HEK293 (cell line): ENCODE results near the gene PRKACB.

Experiments used
- CTCF ChIA-PET: fragments of 350-600 bp; formaldehyde crosslinking; extraction: SDS; loops from one replicate; lab custom pipeline; 2021; ENCODE audit warnings: antibody characterized with exemption; lab: Yijun Ruan, JAX
- POLR2A ChIA-PET: fragments of 300-600 bp; formaldehyde crosslinking; extraction: SDS; loops from one replicate; lab custom pipeline; 2020; ENCODE audit warnings: antibody characterized with exemption, inconsistent platforms; lab: Yijun Ruan, JAX
- H3K27ac ChIP-seq: fragments of 200-500 bp; sonication (Bioruptor generic); 2 replicates; pipeline ENCODE4 v1.5.1; 2014; ENCODE audit warnings: low read depth, low read length, control low read depth, inconsistent platforms; ENCODE audit errors: extremely low read depth
- H3K36me3 ChIP-seq, 2 experiments: fragments of 200-500 bp in 1 of 2; sonication (Bioruptor generic) in 1 of 2; 1 replicate in 1 of 2; 2 replicates in 1 of 2; pipeline ENCODE4 v1.5.1; 2014 to 2017; ENCODE audit warnings: inconsistent platforms in 2 of 2, low read length in 2 of 2; ENCODE audit not compliant: control insufficient read depth in 2 of 2, insufficient read depth in 1 of 2
- H3K4me1 ChIP-seq: fragments of 200-500 bp; sonication (Bioruptor generic); 2 replicates; pipeline ENCODE4 v1.5.1; 2014; ENCODE audit warnings: mild to moderate bottlenecking, low read length, inconsistent platforms; ENCODE audit not compliant: control insufficient read depth, insufficient read depth
- H3K4me3 ChIP-seq: 2 replicates; pipeline ENCODE4 v1.5.1; 2011; ENCODE audit warnings: low read depth, mild to moderate bottlenecking, control low read depth, low read length, moderate library complexity
- H3K9me3 ChIP-seq: fragments of 200-500 bp; sonication (Bioruptor generic); 2 replicates; pipeline ENCODE4 v1.5.1; 2014; ENCODE audit warnings: low read depth, low read length, inconsistent platforms; ENCODE audit not compliant: control insufficient read depth, insufficient read depth
- GLI4 ChIP-seq: fragments of 450-650 bp; formaldehyde crosslinking; IDR thresholded peaks from 2 replicates; pipeline ENCODE4 v1.5.1; 2016; ENCODE audit warnings: missing biosample characterization, missing genetic modification characterization
- KLF17 ChIP-seq: fragments of 450-650 bp; formaldehyde crosslinking; IDR thresholded peaks from 2 replicates; pipeline ENCODE4 v1.5.1; 2016; ENCODE audit warnings: missing biosample characterization, missing genetic modification characterization
- MYNN ChIP-seq: fragments of 450-650 bp; formaldehyde crosslinking; IDR thresholded peaks from 2 replicates; pipeline ENCODE4 v1.5.1; 2016; ENCODE audit warnings: missing biosample characterization, missing genetic modification characterization, borderline replicate concordance
- MZF1 ChIP-seq: fragments of 450-650 bp; formaldehyde crosslinking; IDR thresholded peaks from 2 replicates; pipeline ENCODE4 v1.5.1; 2017; ENCODE audit warnings: missing biosample characterization, missing genetic modification characterization, borderline replicate concordance
- REPIN1 ChIP-seq: fragments of 450-650 bp; formaldehyde crosslinking; IDR thresholded peaks from 2 replicates; pipeline ENCODE4 v1.5.1; 2017; ENCODE audit warnings: missing biosample characterization, missing genetic modification characterization, low read depth
- ZBTB10 ChIP-seq: fragments of 450-650 bp; formaldehyde crosslinking; IDR thresholded peaks from 2 replicates; pipeline ENCODE4 v1.5.1; 2016; ENCODE audit warnings: missing biosample characterization, missing genetic modification characterization
- ZBTB7A ChIP-seq: fragments of 450-650 bp; formaldehyde crosslinking; IDR thresholded peaks from 2 replicates; pipeline ENCODE4 v1.5.1; 2016; ENCODE audit warnings: low read depth, missing biosample characterization, missing genetic modification characterization
- ZNF174 ChIP-seq: fragments of 450-650 bp; formaldehyde crosslinking; IDR thresholded peaks from 2 replicates; pipeline ENCODE4 v1.5.0; 2017; ENCODE audit warnings: missing biosample characterization, mild to moderate bottlenecking, missing genetic modification characterization
- ZNF18 ChIP-seq: fragments of 450-650 bp; formaldehyde crosslinking; IDR thresholded peaks from 2 replicates; pipeline ENCODE4 v1.5.1; 2016; ENCODE audit warnings: missing biosample characterization, missing genetic modification characterization
- ZNF214 ChIP-seq: fragments of 450-650 bp; formaldehyde crosslinking; IDR thresholded peaks from 2 replicates; pipeline ENCODE4 v1.5.1; 2017; ENCODE audit warnings: missing biosample characterization, mild to moderate bottlenecking, missing genetic modification characterization, borderline replicate concordance
- ZNF24 ChIP-seq: fragments of 450-650 bp; formaldehyde crosslinking; IDR thresholded peaks from 2 replicates; pipeline ENCODE4 v1.5.1; 2016; ENCODE audit warnings: missing biosample characterization, missing genetic modification characterization
- ZNF26 ChIP-seq: fragments of 450-650 bp; formaldehyde crosslinking; IDR thresholded peaks from 2 replicates; pipeline ENCODE4 v1.5.1; 2016; ENCODE audit warnings: missing biosample characterization, missing genetic modification characterization
- ZNF391 ChIP-seq: fragments of 450-650 bp; formaldehyde crosslinking; IDR thresholded peaks from 2 replicates; pipeline ENCODE4 v1.5.1; 2016; ENCODE audit warnings: low read depth, missing biosample characterization, missing genetic modification characterization, borderline replicate concordance
- ZNF398 ChIP-seq: fragments of 450-650 bp; formaldehyde crosslinking; IDR thresholded peaks from 2 replicates; pipeline ENCODE4 v1.5.1; 2017; ENCODE audit warnings: missing biosample characterization, missing genetic modification characterization
- ZNF530 ChIP-seq: fragments of 450-650 bp; formaldehyde crosslinking; IDR thresholded peaks from 2 replicates; pipeline ENCODE4 v1.5.1; 2016; ENCODE audit warnings: low read depth, missing biosample characterization, missing genetic modification characterization
- ZNF549 ChIP-seq: fragments of 450-650 bp; IDR thresholded peaks from 2 replicates; pipeline ENCODE4 v1.5.1; 2018; ENCODE audit warnings: missing biosample characterization, missing genetic modification characterization, mild to moderate bottlenecking, inconsistent platforms, moderate library complexity
- ZNF558 ChIP-seq: fragments of 450-650 bp; formaldehyde crosslinking; IDR thresholded peaks from 2 replicates; pipeline ENCODE4 v1.5.1; 2016; ENCODE audit warnings: missing biosample characterization, missing genetic modification characterization
- ZNF610 ChIP-seq: fragments of 450-650 bp; formaldehyde crosslinking; IDR thresholded peaks from 2 replicates; pipeline ENCODE4 v1.5.1; 2016; ENCODE audit warnings: missing biosample characterization, missing genetic modification characterization, borderline replicate concordance
- ZNF623 ChIP-seq: fragments of 450-650 bp; formaldehyde crosslinking; IDR thresholded peaks from 2 replicates; pipeline ENCODE4 v1.5.1; 2016; ENCODE audit warnings: missing biosample characterization, missing genetic modification characterization
- ZNF660 ChIP-seq: fragments of 450-650 bp; IDR thresholded peaks from 2 replicates; pipeline ENCODE4 v1.5.1; 2018; ENCODE audit warnings: missing biosample characterization, mild to moderate bottlenecking, missing genetic modification characterization
- ZNF76 ChIP-seq: fragments of 450-650 bp; formaldehyde crosslinking; IDR thresholded peaks from 2 replicates; pipeline ENCODE4; 2016; ENCODE audit warnings: low read depth, missing biosample characterization, missing genetic modification characterization, borderline replicate concordance
- ZNF776 ChIP-seq: fragments of 450-650 bp; formaldehyde crosslinking; IDR thresholded peaks from 2 replicates; pipeline ENCODE4 v1.5.0; 2017; ENCODE audit warnings: missing biosample characterization, missing genetic modification characterization, borderline replicate concordance
- ZNF777 ChIP-seq: fragments of 450-650 bp; formaldehyde crosslinking; IDR thresholded peaks from 2 replicates; pipeline ENCODE4 v1.5.1; 2017; ENCODE audit warnings: missing biosample characterization, missing genetic modification characterization, borderline replicate concordance
- ZNF837 ChIP-seq: fragments of 450-650 bp; formaldehyde crosslinking; IDR thresholded peaks from 2 replicates; pipeline ENCODE4 v1.5.1; 2016; ENCODE audit warnings: missing biosample characterization, missing genetic modification characterization
- ZNF843 ChIP-seq: fragments of 450-650 bp; formaldehyde crosslinking; IDR thresholded peaks from 2 replicates; pipeline ENCODE4 v1.5.1; 2016; ENCODE audit warnings: missing biosample characterization, missing genetic modification characterization
- ZSCAN23 ChIP-seq: fragments of 450-650 bp; formaldehyde crosslinking; IDR thresholded peaks from 2 replicates; pipeline ENCODE4 v1.5.1; 2016; ENCODE audit warnings: missing biosample characterization, missing genetic modification characterization

The PRKACB gene

GRCh38 chr1:84242641-84243040 lies 98.6 kb downstream of the PRKACB start:
- Histone ChIP-seq H3K9me3 (no peaks in the 10 kb centered on the region), H3K36me3 (no peaks in the 10 kb centered on the region), H3K27ac (no peak overlapping the region), H3K4me3 (no peak overlapping the region), H3K4me1 (no peaks in the 10 kb centered on the region)
- ChIA-PET CTCF (no interaction called here), POLR2A (no interaction called here)
- TF ChIP-seq ZNF623 (no peak), ZBTB10 (tag by site-specific recombination) (no peak), ZNF843 (tag by site-specific recombination) (no peak), REPIN1 (no peak), ZNF214 (tag by site-specific recombination) (no peak), GLI4 (tag by site-specific recombination) (no peak), ZSCAN23 (tag by site-specific recombination) (no peak), ZNF837 (tag by site-specific recombination) (no peak), ZNF26 (tag by site-specific recombination) (no peak), ZNF174 (tag by site-specific recombination) (no peak), ZNF549 (tag by site-specific recombination) (no peak), MYNN (tag by site-specific recombination) (no peak), ZNF776 (no peak), KLF17 (tag by site-specific recombination) (no peak), ZNF391 (no peak), ZNF18 (tag by site-specific recombination) (no peak), ZNF558 (tag by site-specific recombination) (no peak), ZNF530 (no peak)

GRCh38 chr1:84245563-84245962 lies 101.5 kb downstream of the PRKACB start:
- POLR2A ChIA-PET = no interaction called here
- TF ChIP-seq ZNF24 (tag by site-specific recombination) (no peak), ZNF777 (tag by site-specific recombination) (no peak), MZF1 (tag by site-specific recombination) (no peak), ZNF398 (no peak), ZBTB7A (tag by site-specific recombination) (no peak), ZBTB10 (tag by site-specific recombination) (no peak), ZNF660 (tag by site-specific recombination) (no peak), ZNF610 (tag by site-specific recombination) (no peak), ZNF76 (tag by site-specific recombination) (no peak)

More at GRCh38 chr1:84245563-84245962, 101.5 kb downstream of the PRKACB start:
- Histone ChIP-seq H3K36me3 (no peaks in the 10 kb centered on the region), H3K27ac (no peak overlapping the region), H3K4me3 (no peak overlapping the region), H3K9me3 (no peaks in the 10 kb centered on the region), H3K4me1 (no peaks in the 10 kb centered on the region)
- CTCF ChIA-PET = no interaction called here
